GM12865 (cell line): ENCODE results near the gene MECP2.
"Not testable (repeated sequence)": the region's sequence is repeated elsewhere in the genome, so short reads cannot be mapped to it uniquely, and the experiment has no call there.

Source experiments
- DNase-seq: peaks from one replicate; pipeline ENCODE4 v3.0.0; 2010; ENCODE audit warnings: low read depth
- H3K4me3 ChIP-seq: 2 replicates; pipeline ENCODE4 v1.5.1; 2011; ENCODE audit warnings: mild to moderate bottlenecking, low read depth, low read length, control low read depth
- TF ChIP-seq, protein P1 (sequence below): IDR thresholded peaks from 2 replicates; pipeline ENCODE4 v1.5.1; 2011; ENCODE audit warnings: low read length, control low read depth, low read depth, inconsistent platforms; ENCODE audit not compliant: insufficient read depth; ENCODE audit errors: missing control alignments

Gene MECP2

DNA sequence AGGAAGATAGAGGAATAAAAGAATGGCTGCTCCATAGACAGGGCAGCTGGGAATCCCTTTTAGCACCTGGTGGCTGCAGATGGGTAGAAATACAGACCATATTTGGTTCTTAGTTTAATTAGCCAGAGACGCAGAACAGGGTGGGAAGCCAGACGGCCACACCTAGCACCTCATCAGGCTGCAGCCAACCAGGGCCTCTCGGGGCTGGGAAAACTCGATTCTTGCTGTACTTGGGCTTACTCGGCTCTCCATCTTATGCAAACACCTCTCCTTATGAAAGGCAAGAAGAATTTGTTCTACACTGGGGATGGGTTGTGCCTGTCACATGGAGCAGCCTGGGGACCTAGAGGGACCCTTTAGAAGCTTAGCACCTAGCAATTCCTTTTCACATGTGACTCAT is 97.5 kb downstream of the MECP2 start:
- no peak overlapping the region for H3K4me3 ChIP-seq
- no peak for DNase-seq
- TF ChIP-seq, protein P1, sequence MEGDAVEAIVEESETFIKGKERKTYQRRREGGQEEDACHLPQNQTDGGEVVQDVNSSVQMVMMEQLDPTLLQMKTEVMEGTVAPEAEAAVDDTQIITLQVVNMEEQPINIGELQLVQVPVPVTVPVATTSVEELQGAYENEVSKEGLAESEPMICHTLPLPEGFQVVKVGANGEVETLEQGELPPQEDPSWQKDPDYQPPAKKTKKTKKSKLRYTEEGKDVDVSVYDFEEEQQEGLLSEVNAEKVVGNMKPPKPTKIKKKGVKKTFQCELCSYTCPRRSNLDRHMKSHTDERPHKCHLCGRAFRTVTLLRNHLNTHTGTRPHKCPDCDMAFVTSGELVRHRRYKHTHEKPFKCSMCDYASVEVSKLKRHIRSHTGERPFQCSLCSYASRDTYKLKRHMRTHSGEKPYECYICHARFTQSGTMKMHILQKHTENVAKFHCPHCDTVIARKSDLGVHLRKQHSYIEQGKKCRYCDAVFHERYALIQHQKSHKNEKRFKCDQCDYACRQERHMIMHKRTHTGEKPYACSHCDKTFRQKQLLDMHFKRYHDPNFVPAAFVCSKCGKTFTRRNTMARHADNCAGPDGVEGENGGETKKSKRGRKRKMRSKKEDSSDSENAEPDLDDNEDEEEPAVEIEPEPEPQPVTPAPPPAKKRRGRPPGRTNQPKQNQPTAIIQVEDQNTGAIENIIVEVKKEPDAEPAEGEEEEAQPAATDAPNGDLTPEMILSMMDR, result no peak

DNA sequence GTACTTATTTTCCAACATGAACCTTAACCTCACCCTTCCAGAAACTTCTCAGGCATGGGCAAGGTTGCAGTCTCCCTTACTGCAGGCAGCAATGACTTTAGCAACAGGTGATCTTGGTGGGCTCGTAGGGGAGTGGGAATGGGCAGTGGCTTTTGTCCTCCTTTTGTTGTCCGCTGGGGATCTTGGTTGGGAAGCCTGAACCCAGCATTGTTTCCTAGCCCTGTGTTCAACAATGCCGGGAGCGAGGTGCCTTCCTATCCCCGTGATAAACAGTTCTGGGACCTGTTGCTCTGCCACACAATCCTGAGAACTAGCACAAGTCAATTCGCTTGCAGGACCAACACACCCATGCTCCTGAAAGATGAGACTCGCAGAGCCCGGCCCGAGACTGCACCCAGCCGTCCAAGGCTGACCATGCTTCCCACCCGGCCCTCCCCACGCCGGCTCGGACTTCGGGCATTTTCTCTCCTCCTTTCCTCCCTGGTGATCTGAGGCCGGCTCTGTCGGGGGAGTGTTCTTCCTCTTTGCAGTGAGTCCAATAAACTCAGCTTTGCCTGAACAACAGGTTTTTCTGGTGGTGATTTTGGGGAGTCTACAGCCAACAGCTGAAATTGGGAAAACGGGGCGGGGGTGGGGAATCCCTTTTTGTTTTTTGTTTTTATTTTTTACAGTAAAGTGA is 98.0 kb downstream of the MECP2 start:
- TF ChIP-seq, protein P1, result no peak
- no peak overlapping the region for H3K4me3 ChIP-seq
- no peak for DNase-seq

DNA sequence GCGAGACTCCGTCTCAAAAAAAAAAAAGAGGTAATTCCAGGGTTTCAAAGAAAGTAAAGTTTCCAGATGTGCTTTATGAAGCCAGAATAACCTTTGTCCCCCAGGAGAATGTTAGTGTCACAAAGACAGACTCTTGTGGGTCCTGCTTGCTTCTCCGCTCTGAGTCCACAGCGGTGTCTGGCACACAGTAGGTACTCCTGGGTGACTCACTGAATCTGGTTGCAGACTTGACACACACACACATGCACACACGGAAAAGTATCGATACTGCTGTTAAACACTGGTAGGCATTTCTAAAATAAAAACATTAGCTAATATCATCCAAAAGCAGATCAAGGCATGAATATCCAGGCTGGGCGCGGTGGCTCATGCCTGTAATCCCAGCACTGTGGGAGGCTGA is 102.0 kb downstream of the MECP2 start:
- TF ChIP-seq, protein P1, result no peak
- no peak for DNase-seq
- no peak overlapping the region for H3K4me3 ChIP-seq

DNA sequence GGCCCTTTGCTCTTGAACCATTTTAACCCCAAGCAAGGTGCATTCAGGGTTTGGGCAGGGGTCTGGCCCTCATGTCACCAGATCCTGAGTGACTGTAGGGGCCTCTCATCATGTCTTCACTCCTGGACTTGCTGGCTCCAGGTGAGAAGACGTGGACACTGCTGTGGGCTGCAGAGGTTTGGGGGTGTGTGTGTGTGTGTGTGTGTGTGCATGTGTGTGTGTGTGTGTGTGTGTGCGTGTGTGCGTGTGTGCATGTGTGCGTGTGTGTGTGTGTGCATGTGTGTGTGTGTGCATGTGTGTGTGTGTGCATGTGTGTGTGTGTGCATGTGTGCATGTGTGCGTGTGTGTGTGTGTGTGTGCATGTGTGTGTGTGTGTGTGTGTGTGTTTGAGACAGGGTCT is 103.1 kb downstream of the MECP2 start:
- DNase-seq, H3K4me3 ChIP-seq: not testable (repeated sequence)

DNA sequence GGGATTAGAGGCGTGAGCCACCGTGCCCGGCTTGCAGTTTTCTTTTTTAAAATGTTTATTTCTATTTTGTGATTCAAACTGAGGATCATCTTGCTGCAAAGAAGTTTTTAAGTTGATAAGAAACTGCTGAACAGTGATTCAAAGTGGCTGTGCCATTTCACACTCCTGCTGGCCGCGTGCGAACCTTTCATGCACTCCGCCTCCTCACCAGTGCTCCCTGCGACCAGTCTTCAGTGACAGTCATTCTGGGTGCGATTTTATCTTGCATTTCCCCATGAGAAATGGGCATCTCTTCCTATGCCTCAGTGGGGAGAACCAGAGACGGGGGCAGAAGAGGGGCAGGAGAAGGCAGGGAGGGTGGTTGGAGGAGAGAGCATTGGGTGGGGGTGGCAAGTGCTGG is 103.5 kb downstream of the MECP2 start:
- no peak overlapping the region for H3K4me3 ChIP-seq
- TF ChIP-seq, protein P1, result no peak
- DNase-seq, result no peak

DNA sequence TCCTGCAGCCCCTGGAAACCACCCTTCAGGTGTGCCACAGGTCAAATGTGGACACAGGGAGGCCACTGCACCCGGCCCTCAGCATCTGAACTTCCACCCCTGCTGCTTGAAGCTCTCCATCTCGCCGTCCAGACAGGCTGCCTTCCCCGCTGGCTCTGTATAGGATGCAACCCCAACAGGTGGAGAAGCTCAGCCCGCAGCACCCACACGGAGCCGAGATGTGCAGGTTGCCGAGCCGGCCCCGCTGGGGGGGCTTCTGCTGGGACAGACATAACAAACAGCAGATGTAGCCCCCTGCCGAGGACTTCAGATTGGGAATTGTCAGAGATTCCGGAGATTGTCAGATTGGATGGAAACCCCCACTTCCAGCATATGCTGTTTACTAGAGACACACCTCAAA is 104.4 kb downstream of the MECP2 start:
- H3K4me3 ChIP-seq, result no peak overlapping the region
- TF ChIP-seq, protein P1, result no peak
- DNase-seq, result no peak

DNA sequence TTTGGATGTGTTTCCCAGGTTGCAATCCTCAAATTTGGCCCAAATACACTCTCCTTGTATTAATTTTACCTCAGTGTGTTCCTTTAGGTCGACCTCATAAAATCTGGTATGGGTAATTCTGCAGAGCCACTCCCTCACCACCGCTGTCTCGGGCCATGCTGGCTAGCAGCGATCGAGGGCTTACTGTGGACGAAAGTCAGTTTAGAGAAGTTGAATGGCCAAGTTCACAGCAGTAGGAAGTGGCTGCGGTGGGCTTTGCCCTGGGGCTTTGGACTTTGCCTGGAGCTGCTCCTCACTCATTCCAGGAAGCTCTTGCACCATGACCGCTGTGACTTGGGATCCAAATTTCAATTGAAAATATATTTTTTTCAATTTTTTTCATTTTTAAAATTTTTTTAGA is 105.3 kb downstream of the MECP2 start:
- H3K4me3 ChIP-seq, result no peak overlapping the region
- TF ChIP-seq, protein P1, result no peak
- DNase-seq, result no peak
